OCI-LY7 (cell line): ENCODE results near the gene SCYGR3. TPM values are rescaled to one million over a fixed set of nuclear protein-coding genes. Genes with fewer than 3 reads are reported as not detected.

Experiments
- BruUV-seq: library from RNA; stranded (reverse); fragments of 400-500 nt; replicated peaks from 2 replicates; lab custom pipeline; 2021; lab: Mats Ljungman, UMichigan
- CTCF ChIA-PET: fragments of 300-600 bp; sonication (Branson Sonifier 250); formaldehyde crosslinking; loops from one replicate; lab custom pipeline; 2022; ENCODE audit warnings: antibody characterized with exemption; ENCODE audit not compliant: unreplicated experiment; lab: Charles Lee
- POLR2A ChIA-PET: fragments of 300-600 bp; sonication (Branson Sonifier 250); formaldehyde crosslinking; loops from one replicate; lab custom pipeline; 2022; ENCODE audit warnings: antibody characterized with exemption; lab: Charles Lee
- DNase-seq: peaks from one replicate; pipeline ENCODE4 v3.0.0-alpha.2; 2015; ENCODE audit warnings: low spot score
- H2AFZ ChIP-seq: fragments of 200-600 bp; sonication (generic), shearing (Covaris generic); 2 replicates; pipeline ENCODE4 v1.6.1; 2014; ENCODE audit warnings: mild to moderate bottlenecking, antibody characterized with exemption, low read length, moderate library complexity
- H3K27ac ChIP-seq: fragments of 200-600 bp; sonication (generic); 2 replicates; pipeline ENCODE4 v1.5.1; 2014; ENCODE audit warnings: mixed run types, low read depth, mild to moderate bottlenecking, moderate library complexity, low read length, inconsistent platforms; ENCODE audit not compliant: poor library complexity, severe bottlenecking
- H3K36me3 ChIP-seq: fragments of 200-600 bp; sonication (generic); 2 replicates; pipeline ENCODE4 v1.6.1; 2014; ENCODE audit warnings: mild to moderate bottlenecking, antibody characterized with exemption, low read length, moderate library complexity, mixed read lengths; ENCODE audit not compliant: insufficient read depth
- H3K4me1 ChIP-seq: fragments of 200-600 bp; sonication (generic); 2 replicates; pipeline ENCODE4 v1.5.1; 2014; ENCODE audit warnings: mild to moderate bottlenecking, low read length; ENCODE audit not compliant: insufficient read depth, poor library complexity, severe bottlenecking
- H3K4me2 ChIP-seq: fragments of 200-600 bp; sonication (generic); 2 replicates; pipeline ENCODE4 v1.6.1; 2014; ENCODE audit warnings: mild to moderate bottlenecking, low read length
- H3K4me3 ChIP-seq: fragments of 200-600 bp; sonication (generic); 2 replicates; pipeline ENCODE4 v1.5.1; 2014; ENCODE audit warnings: mild to moderate bottlenecking, low read depth, low read length; ENCODE audit not compliant: poor library complexity, severe bottlenecking
- H3K79me2 ChIP-seq: fragments of 200-600 bp; sonication (generic); 2 replicates; pipeline ENCODE4 v1.6.1; 2016; ENCODE audit warnings: low read depth, mild to moderate bottlenecking, low read length, moderate library complexity, mixed read lengths; ENCODE audit not compliant: insufficient read depth
- H3K9me2 ChIP-seq: fragments of 200-600 bp; sonication (generic); 2 replicates; pipeline ENCODE4 v1.6.1; 2016; ENCODE audit warnings: mild to moderate bottlenecking, low read length, mixed read lengths; ENCODE audit not compliant: insufficient read depth
- H3K9me3 ChIP-seq: fragments of 200-600 bp; sonication (generic); 2 replicates; pipeline ENCODE4 v1.6.1; 2014; ENCODE audit warnings: mild to moderate bottlenecking, mixed run types, low read length, mixed read lengths
- H4K20me1 ChIP-seq: fragments of 200-600 bp; sonication (generic); 2 replicates; pipeline ENCODE4 v1.6.1; 2014; ENCODE audit warnings: mild to moderate bottlenecking, antibody characterized with exemption, low read length, moderate library complexity, mixed read lengths; ENCODE audit not compliant: insufficient read depth
- EZH2phosphoT487 ChIP-seq: fragments of 200-600 bp; sonication (generic); IDR thresholded peaks from 2 replicates; pipeline ENCODE4 v1.6.1; 2018; ENCODE audit warnings: low read depth, borderline replicate concordance, mild to moderate bottlenecking, mixed run types, antibody characterized with exemption, low read length, moderate library complexity, mixed read lengths
- intact Hi-C: fragments of 100-400 bp; cut with micrococcal nuclease; formaldehyde crosslinking; loops from one replicate; pipeline ENCODE4 v1.10.0; 2022; ENCODE audit not compliant: unreplicated experiment
- total RNA-seq, 2 experiments: library from RNA; depleted of rRNA in 1 of 2; stranded (reverse); fragments of >200 nt in 1 of 2; shearing (Covaris generic) in 1 of 2; gene quantifications; 2 replicates each; pipeline ENCODE4 v1.2.3, GENCODE V29; 2014 to 2022
- TF ChIP-seq, protein P1 (sequence below): fragments of 200-600 bp; sonication (generic); conservative IDR thresholded peaks from 2 replicates; pipeline ENCODE4 v1.5.1; 2014; ENCODE audit warnings: mild to moderate bottlenecking, antibody characterized with exemption, low read length, moderate library complexity, mixed read lengths

The SCYGR3 gene
- total RNA-seq, 2 experiments from 2014 or later: not detected

DNA sequence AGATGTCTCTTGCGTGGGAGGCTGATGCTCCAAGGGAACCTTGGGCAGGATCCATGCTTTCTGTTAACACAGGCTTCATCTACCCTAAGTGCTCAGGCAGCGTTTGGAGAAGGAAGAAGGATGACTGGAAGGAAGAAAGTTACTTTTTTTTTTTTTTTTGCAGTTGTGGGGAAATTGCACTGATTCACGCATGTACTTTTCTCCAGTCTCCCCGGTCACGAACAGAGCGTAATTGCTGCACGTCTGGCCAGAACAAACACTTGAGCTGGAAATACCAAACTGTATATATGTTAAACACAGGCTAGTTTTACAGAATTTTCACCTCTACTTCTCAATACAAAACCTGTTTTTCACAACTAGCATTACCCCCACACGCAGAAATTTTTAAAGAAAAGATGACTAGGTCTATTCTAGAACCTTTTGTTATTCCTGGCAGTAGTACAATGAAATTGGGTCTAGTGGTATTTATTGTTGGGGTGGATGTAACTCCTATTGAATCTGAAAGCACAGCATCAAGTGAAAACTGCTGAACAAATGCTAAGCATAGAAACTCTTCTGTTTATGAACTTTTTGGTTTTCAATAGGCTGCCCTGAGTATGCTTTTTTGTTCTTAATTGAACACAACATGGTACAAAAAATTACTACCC is 42.7 kb upstream of the SCYGR3 start:
- H3K9me2 ChIP-seq: no peaks in the 10 kb centered on the region
- no peaks in the 10 kb centered on the region for H3K9me3 ChIP-seq
- ChIA-PET POLR2A (interaction anchor here (1.0 kb wide), 1 partner anchor 24 kb away, joined by 6 read pairs; no protein-coding TSS in a partner anchor), CTCF (interaction anchor here (0.7 kb wide), 1 partner anchor 177 kb away, joined by 3 read pairs; no protein-coding TSS in a partner anchor)
- intact Hi-C loops: loop anchor here (10.0 kb wide), 1 partner anchor 227 kb away; no protein-coding TSS in a partner anchor
- H3K4me1 ChIP-seq: no peaks in the 10 kb centered on the region
- no peaks in the 10 kb centered on the region for H4K20me1 ChIP-seq
- H3K79me2 ChIP-seq: no peaks in the 10 kb centered on the region
- DNase-seq: no peak
- no peak for TF ChIP-seq EZH2phosphoT487
- TF ChIP-seq, protein P1, sequence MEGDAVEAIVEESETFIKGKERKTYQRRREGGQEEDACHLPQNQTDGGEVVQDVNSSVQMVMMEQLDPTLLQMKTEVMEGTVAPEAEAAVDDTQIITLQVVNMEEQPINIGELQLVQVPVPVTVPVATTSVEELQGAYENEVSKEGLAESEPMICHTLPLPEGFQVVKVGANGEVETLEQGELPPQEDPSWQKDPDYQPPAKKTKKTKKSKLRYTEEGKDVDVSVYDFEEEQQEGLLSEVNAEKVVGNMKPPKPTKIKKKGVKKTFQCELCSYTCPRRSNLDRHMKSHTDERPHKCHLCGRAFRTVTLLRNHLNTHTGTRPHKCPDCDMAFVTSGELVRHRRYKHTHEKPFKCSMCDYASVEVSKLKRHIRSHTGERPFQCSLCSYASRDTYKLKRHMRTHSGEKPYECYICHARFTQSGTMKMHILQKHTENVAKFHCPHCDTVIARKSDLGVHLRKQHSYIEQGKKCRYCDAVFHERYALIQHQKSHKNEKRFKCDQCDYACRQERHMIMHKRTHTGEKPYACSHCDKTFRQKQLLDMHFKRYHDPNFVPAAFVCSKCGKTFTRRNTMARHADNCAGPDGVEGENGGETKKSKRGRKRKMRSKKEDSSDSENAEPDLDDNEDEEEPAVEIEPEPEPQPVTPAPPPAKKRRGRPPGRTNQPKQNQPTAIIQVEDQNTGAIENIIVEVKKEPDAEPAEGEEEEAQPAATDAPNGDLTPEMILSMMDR: no peak
- H2AFZ ChIP-seq: no peak overlapping the region
- H3K4me3 ChIP-seq: no peak overlapping the region
- no TSS peak for BruUV-seq
- no peaks in the 10 kb centered on the region for H3K36me3 ChIP-seq
- no peak overlapping the region for H3K27ac ChIP-seq
- H3K4me2 ChIP-seq: no peak overlapping the region

DNA sequence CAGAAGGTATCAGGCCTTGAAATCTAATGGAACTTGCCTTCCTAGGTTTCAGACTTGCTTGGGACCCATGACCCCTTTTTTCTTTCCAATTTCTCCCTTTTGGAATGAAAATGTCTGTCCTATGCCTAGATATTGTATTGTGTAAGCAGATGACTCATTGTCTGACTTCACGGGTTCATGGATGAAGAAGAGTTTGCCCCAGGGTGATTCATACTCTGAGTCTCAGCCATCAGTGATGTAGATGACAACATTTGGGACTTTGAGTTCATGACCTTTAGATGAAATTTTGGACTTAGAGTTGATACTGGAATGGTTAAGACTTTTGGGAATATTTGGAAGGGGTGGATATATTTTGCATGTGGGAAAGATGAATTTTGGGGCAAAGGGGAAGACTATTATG is 40.8 kb upstream of the SCYGR3 start:
- Histone ChIP-seq H3K4me1 (no peaks in the 10 kb centered on the region), H3K27ac (no peak overlapping the region), H3K36me3 (no peaks in the 10 kb centered on the region), H4K20me1 (no peaks in the 10 kb centered on the region), H3K4me3 (no peak overlapping the region), H3K9me3 (no peaks in the 10 kb centered on the region), H2AFZ (no peak overlapping the region), H3K4me2 (no peak overlapping the region), H3K9me2 (no peaks in the 10 kb centered on the region), H3K79me2 (no peaks in the 10 kb centered on the region)
- TF ChIP-seq EZH2phosphoT487: no peak
- TF ChIP-seq, protein P1: no peak
- CTCF ChIA-PET: no interaction called here
- POLR2A ChIA-PET: no interaction called here
- intact Hi-C loops: loop anchor here (10.0 kb wide), 1 partner anchor 229 kb away; no protein-coding TSS in a partner anchor
- BruUV-seq: no TSS peak
- no peak for DNase-seq

DNA sequence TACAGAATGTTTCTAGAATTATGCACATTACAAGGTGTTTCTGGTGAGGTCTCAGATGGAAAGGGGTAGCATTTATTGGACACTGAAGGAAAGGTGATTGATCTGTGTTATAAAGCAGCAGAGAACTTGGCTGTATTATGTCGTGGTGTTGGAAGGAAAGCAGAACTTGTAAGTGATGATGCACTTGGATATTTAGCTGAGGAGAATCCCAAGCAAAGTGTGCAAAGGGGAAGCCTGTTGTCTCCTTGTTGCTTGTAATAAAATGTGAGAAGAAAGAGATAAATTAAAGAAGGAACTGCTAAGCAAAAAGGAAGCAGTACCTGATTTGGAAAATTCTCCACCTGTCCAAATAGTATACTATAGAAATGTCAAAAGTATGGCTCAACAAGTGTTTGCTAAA is 39.8 kb upstream of the SCYGR3 start:
- no peaks in the 10 kb centered on the region for H3K9me2 ChIP-seq
- no peak overlapping the region for H3K4me2 ChIP-seq
- ChIA-PET POLR2A (no interaction called here), CTCF (no interaction called here)
- no peak for DNase-seq
- H3K4me1 ChIP-seq: no peaks in the 10 kb centered on the region
- H3K79me2 ChIP-seq: no peaks in the 10 kb centered on the region
- BruUV-seq: no TSS peak
- no peak overlapping the region for H3K4me3 ChIP-seq
- TF ChIP-seq, protein P1: no peak
- no peak for TF ChIP-seq EZH2phosphoT487
- H2AFZ ChIP-seq: no peak overlapping the region
- intact Hi-C loops: loop anchor here (5.0 to 10.0 kb wide), 2 partner anchors 172 to 230 kb away; no protein-coding TSS in a partner anchor
- H3K9me3 ChIP-seq: no peaks in the 10 kb centered on the region
- no peak overlapping the region for H3K27ac ChIP-seq
- H3K36me3 ChIP-seq: no peaks in the 10 kb centered on the region
- H4K20me1 ChIP-seq: no peaks in the 10 kb centered on the region
